Stimulated activated CD8-positive, alpha-beta memory T cell treated with anti-CD3 and anti-CD28 coated beads, Interleukin-4, amount 100 ng/mL, for 1 hour (primary cell): ENCODE data around the gene PANK3.

Experiments
- DNase-seq, 2 donors: peaks; one replicate each; pipeline ENCODE4 v3.0.0-alpha.2; 2020; ENCODE audit warnings: low read depth in 2 of 2, low spot score in 1 of 2

Gene PANK3

GRCh38 chr5:168578538-168579487, at the start of gene PANK3:
Gene PANK3 (minus strand): TSS chr5:168579368. CDS start chr5:168579283, 85 bp downstream.
- peak in 1 of 2 donors; percentile 6 for DNase-seq

- no peak for DNase-seq
These were observed 45.7 kb upstream of the PANK3 start for GRCh38 chr5:168624850-168625364.

GRCh38 chr5:168620807-168621206, 41.6 kb upstream of the PANK3 start:
- no peak for DNase-seq

- no peak for DNase-seq
These were observed 35.5 kb upstream of the PANK3 start for GRCh38 chr5:168614661-168615060.

GRCh38 chr5:168613996-168614395, 34.8 kb upstream of the PANK3 start:
- DNase-seq: no peak

GRCh38 chr5:168613396-168613795, 34.2 kb upstream of the PANK3 start:
- DNase-seq: no peak

GRCh38 chr5:168612996-168613395, 33.8 kb upstream of the PANK3 start:
- DNase-seq: no peak

- DNase-seq: no peak
These were observed 33.0 kb upstream of the PANK3 start for GRCh38 chr5:168612123-168612522.

GRCh38 chr5:168611165-168611564, 32.0 kb upstream of the PANK3 start:
- DNase-seq: no peak

GRCh38 chr5:168609806-168610482, 30.8 kb upstream of the PANK3 start:
- no peak for DNase-seq

GRCh38 chr5:168608821-168609220, 29.7 kb upstream of the PANK3 start:
- no peak for DNase-seq

- DNase-seq: no peak
These were observed 29.2 kb upstream of the PANK3 start for GRCh38 chr5:168608386-168608785.

- no peak for DNase-seq
These were observed 28.8 kb upstream of the PANK3 start for GRCh38 chr5:168607946-168608345.

GRCh38 chr5:168606562-168606961, 27.4 kb upstream of the PANK3 start:
- DNase-seq: no peak

GRCh38 chr5:168604436-168604835, 25.3 kb upstream of the PANK3 start:
- DNase-seq: no peak

GRCh38 chr5:168603746-168604145, 24.6 kb upstream of the PANK3 start:
- no peak for DNase-seq

GRCh38 chr5:168602517-168602916, 23.3 kb upstream of the PANK3 start:
- no peak for DNase-seq

- DNase-seq: no peak
These were observed 22.8 kb upstream of the PANK3 start for GRCh38 chr5:168601972-168602371.

- no peak for DNase-seq
These were observed 21.2 kb upstream of the PANK3 start for GRCh38 chr5:168600409-168600808.

- DNase-seq: no peak
These were observed 20.7 kb upstream of the PANK3 start for GRCh38 chr5:168599826-168600225.

GRCh38 chr5:168598639-168599038, 19.5 kb upstream of the PANK3 start:
- no peak for DNase-seq

- DNase-seq: no peak
These were observed 17.8 kb upstream of the PANK3 start for GRCh38 chr5:168596927-168597326.
